ENCODE measurements around the gene PLCH1. TPM values are rescaled to one million over a fixed set of nuclear protein-coding genes. Genes with fewer than 3 reads are reported as not detected.

PLCH1 gene
- total RNA-seq, 6 experiments from 2014 or later: 0.07 to 0.25 (median 0.17) TPM

DNA sequence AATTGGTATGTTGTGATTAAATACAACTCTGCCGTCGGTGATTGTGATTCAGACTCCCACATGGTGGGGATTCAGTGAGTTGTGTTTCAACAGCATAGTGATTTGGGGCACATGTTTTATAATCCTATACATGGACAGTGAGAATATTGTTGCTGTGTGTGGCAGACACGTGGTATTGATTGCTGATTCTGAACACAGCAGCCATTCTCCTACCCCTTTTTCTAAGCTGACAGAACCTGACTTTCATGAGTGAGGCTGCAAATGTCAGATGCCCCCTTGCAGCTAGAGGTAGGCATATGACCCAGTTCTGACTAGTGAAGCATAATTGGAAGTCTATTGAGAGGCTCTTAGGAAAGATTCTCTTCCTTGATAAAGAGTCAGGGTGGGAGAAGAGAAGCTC lies 296.3 kb downstream of the PLCH1 start:
- 54% methylated on average over 3 of the region's 3 CpGs for WGBS (ENCODE audit: insufficient coverage, low coverage, low lambda C conversion rate, missing lambda C conversion rate)
- DNase-seq: no peak
- no peaks in the 10 kb centered on the region for H3K4me1 ChIP-seq
- TF ChIP-seq POLR2A (IDR thresholded peaks at IDR 0.05) (no peak), CTCF (IDR thresholded peaks at IDR 0.05) (no peak)
- no peak for ATAC-seq
- H3K36me3 ChIP-seq: no peaks in the 10 kb centered on the region
- no peak overlapping the region for H3K4me3 ChIP-seq
- H3K9me3 ChIP-seq: no peaks in the 10 kb centered on the region
- intact Hi-C loops (cut with DNase I): no loop called here
- no peak overlapping the region for H3K27ac ChIP-seq
- no peaks in the 10 kb centered on the region for H3K27me3 ChIP-seq

DNA sequence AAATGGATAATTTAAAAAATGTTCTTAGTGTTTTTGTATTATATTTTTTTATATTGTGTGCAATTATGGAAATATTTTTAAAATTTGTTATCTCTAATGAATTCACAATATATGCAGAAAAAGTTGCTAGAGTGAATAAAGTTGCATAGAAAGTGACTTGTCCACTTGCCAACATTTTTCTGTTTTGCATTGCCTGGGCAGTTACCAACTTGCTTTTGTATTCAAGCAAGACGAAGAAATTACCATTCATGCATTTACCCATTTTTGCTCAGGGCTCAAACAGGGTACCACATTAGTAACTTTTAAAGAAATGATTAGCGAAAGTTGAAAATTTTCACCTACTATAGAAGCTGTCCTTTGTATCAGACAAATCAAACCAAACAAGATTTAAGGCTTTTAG lies 298.5 kb downstream of the PLCH1 start:
- ATAC-seq (no peak), DNase-seq (no peak)
- Histone ChIP-seq H3K36me3 (no peaks in the 10 kb centered on the region), H3K4me1 (no peaks in the 10 kb centered on the region), H3K27ac (no peak overlapping the region), H3K9me3 (no peaks in the 10 kb centered on the region), H3K4me3 (no peak overlapping the region), H3K27me3 (no peaks in the 10 kb centered on the region)
- TF ChIP-seq CTCF (IDR thresholded peaks at IDR 0.05) (no peak), POLR2A (IDR thresholded peaks at IDR 0.05) (no peak)
- 69% methylated on average over 2 of the region's 2 CpGs for WGBS (ENCODE audit: insufficient coverage, low coverage, low lambda C conversion rate, missing lambda C conversion rate)
- intact Hi-C loops (cut with DNase I): no loop called here

- intact Hi-C loops (cut with DNase I): no loop called here
These were observed 300.1 kb downstream of the PLCH1 start for GRCh38 chr3:155444771-155445170.

GRCh38 chr3:155443815-155444214 lies 301.1 kb downstream of the PLCH1 start:
- H3K36me3 ChIP-seq: no peaks in the 10 kb centered on the region
- ATAC-seq (no peak), DNase-seq (no peak)
- intact Hi-C loops (cut with DNase I): no loop called here
- H3K9me3 ChIP-seq: no peaks in the 10 kb centered on the region
- no peak overlapping the region for H3K4me3 ChIP-seq
- H3K27me3 ChIP-seq: no peaks in the 10 kb centered on the region
- no peak overlapping the region for H3K27ac ChIP-seq
- H3K4me1 ChIP-seq: no peaks in the 10 kb centered on the region
- 55% methylated on average over 1 of the region's 1 CpG for WGBS (ENCODE audit: insufficient coverage, low coverage, low lambda C conversion rate, missing lambda C conversion rate)
- TF ChIP-seq CTCF (IDR thresholded peaks at IDR 0.05): no peak

More at GRCh38 chr3:155444771-155445170, 300.1 kb downstream of the PLCH1 start:
- TF ChIP-seq POLR2A (IDR thresholded peaks at IDR 0.05): no peak
- no peak for TF ChIP-seq CTCF (IDR thresholded peaks at IDR 0.05)
- no peak overlapping the region for H3K4me3 ChIP-seq
- H3K9me3 ChIP-seq: no peaks in the 10 kb centered on the region
- H3K27me3 ChIP-seq: no peaks in the 10 kb centered on the region
- no peak for ATAC-seq
- DNase-seq: no peak
- 90% methylated on average over 4 of the region's 4 CpGs for WGBS (ENCODE audit: insufficient coverage, low coverage, low lambda C conversion rate, missing lambda C conversion rate)
- H3K4me1 ChIP-seq: no peaks in the 10 kb centered on the region
- H3K27ac ChIP-seq: no peak overlapping the region
- no peaks in the 10 kb centered on the region for H3K36me3 ChIP-seq

DNA sequence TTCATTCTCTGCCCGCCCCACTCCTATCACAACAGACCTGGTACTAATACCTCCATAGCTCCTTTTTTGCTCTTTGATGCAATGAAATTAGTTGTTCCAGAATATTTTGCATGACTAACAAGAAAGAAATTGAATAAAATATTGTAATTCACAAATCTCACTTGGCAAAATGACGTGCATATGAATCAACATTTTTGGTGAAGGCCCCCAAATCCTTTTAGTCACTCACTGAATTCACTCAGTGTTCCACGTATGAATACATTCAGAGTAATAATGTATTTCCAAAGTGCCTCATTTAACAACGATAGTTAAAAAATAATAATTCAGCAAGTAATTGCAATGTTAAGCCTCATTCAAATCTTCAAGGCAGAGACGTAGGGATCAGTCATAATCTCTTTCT lies 302.8 kb downstream of the PLCH1 start:
- ATAC-seq (no peak), DNase-seq (no peak)
- intact Hi-C loops (cut with DNase I): no loop called here
- WGBS (ENCODE audit: insufficient coverage, low coverage, low lambda C conversion rate, missing lambda C conversion rate): 63% methylated on average over 5 of the region's 5 CpGs
- H3K36me3 ChIP-seq: no peaks in the 10 kb centered on the region
- no peaks in the 10 kb centered on the region for H3K4me1 ChIP-seq
- TF ChIP-seq POLR2A (IDR thresholded peaks at IDR 0.05): no peak
- no peak for TF ChIP-seq CTCF (IDR thresholded peaks at IDR 0.05)
- H3K27ac ChIP-seq: no peak overlapping the region
- no peaks in the 10 kb centered on the region for H3K9me3 ChIP-seq
- no peaks in the 10 kb centered on the region for H3K27me3 ChIP-seq
- no peak overlapping the region for H3K4me3 ChIP-seq

All from right lobe of liver (tissue), 6 donors.